Measurements from ENCODE around the gene MRE11.

MRE11 gene

GRCh38 chr11:94504689-94505293 is 11.1 kb upstream of the MRE11 start:
- peak; percentile 44 for DNase-seq (ENCODE audit: low spot score)
- Histone ChIP-seq H3K79me1 (ENCODE audit: low read depth, low read length) (no peaks in the 10 kb centered on the region), H3K4me1 (ENCODE audit: control insufficient read depth in 2 of 2, insufficient read depth in 1 of 2, low read depth in 1 of 2, low read length in 2 of 2) (no peaks in the 10 kb centered on the region), H3K27ac (replicated peaks; ENCODE audit: low read length) (no peak overlapping the region), H3K9me3 (replicated peaks in 1 of 2; ENCODE audit: control insufficient read depth in 2 of 2, insufficient read depth in 1 of 2, low read depth in 1 of 2, low read length in 2 of 2) (no peaks in the 10 kb centered on the region), H3K27me3 (ENCODE audit: control insufficient read depth in 3 of 3, insufficient read depth in 3 of 3, low read depth in 1 of 3, low read length in 3 of 3) (no peaks in the 10 kb centered on the region), H3K14ac (ENCODE audit: low read length) (no peak overlapping the region), H3K36me3 (replicated peaks in 1 of 2; ENCODE audit: control insufficient read depth in 2 of 2, insufficient read depth in 2 of 2, low read length in 2 of 2) (peaks cover 0 to 9% of the 10 kb centered on the region in 2 donors), H2BK120ac (ENCODE audit: low read depth, low read length) (no peak overlapping the region), H2BK5ac (ENCODE audit: low read length) (no peak overlapping the region), H4K8ac (ENCODE audit: low read depth, low read length) (no peak overlapping the region), H3K9ac (ENCODE audit: low read depth, low read length, poor library complexity) (no peak overlapping the region), H4K91ac (ENCODE audit: low read depth, low read length, poor library complexity) (no peak overlapping the region), H3K18ac (ENCODE audit: low read length) (no peak overlapping the region), H2AFZ (ENCODE audit: low read length) (no peak overlapping the region), H3K23ac (ENCODE audit: low read depth, low read length, poor library complexity) (no peak overlapping the region), H3K4me3 (ENCODE audit: low read length in 2 of 2) (no peak overlapping the region), H2AK5ac (ENCODE audit: low read depth, low read length) (no peak overlapping the region), H2BK12ac (ENCODE audit: low read length) (no peak overlapping the region), H3K4me2 (ENCODE audit: insufficient read depth, low read length, poor library complexity, severe bottlenecking) (no peak overlapping the region), H3K4ac (ENCODE audit: low read length) (no peak overlapping the region), H2BK15ac (ENCODE audit: low read length) (no peak overlapping the region)
- no CpG with 5 or more reads among the region's 3 CpGs for WGBS, 2 donors (ENCODE audit: extremely low coverage in 2 of 2, insufficient read length in 2 of 2, insufficient replicate concordance in 1 of 2)

GRCh38 chr11:94501522-94501921 is 7.9 kb upstream of the MRE11 start:
- Histone ChIP-seq H3K14ac (ENCODE audit: low read length) (no peak overlapping the region), H3K79me1 (ENCODE audit: low read depth, low read length) (no peaks in the 10 kb centered on the region), H2AK5ac (ENCODE audit: low read depth, low read length) (no peak overlapping the region), H3K4me1 (ENCODE audit: control insufficient read depth in 2 of 2, insufficient read depth in 1 of 2, low read depth in 1 of 2, low read length in 2 of 2) (no peaks in the 10 kb centered on the region), H3K4ac (ENCODE audit: low read length) (no peak overlapping the region), H3K27ac (replicated peaks; ENCODE audit: low read length) (no peak overlapping the region), H3K4me3 (ENCODE audit: low read length in 2 of 2) (no peak overlapping the region), H3K36me3 (replicated peaks in 1 of 2; ENCODE audit: control insufficient read depth in 2 of 2, insufficient read depth in 2 of 2, low read length in 2 of 2) (peaks cover 5 to 42% of the 10 kb centered on the region in 2 donors), H4K91ac (ENCODE audit: low read depth, low read length, poor library complexity) (no peak overlapping the region), H3K9me3 (replicated peaks in 1 of 2; ENCODE audit: control insufficient read depth in 2 of 2, insufficient read depth in 1 of 2, low read depth in 1 of 2, low read length in 2 of 2) (no peaks in the 10 kb centered on the region), H3K9ac (ENCODE audit: low read depth, low read length, poor library complexity) (no peak overlapping the region), H4K8ac (ENCODE audit: low read depth, low read length) (no peak overlapping the region), H2BK12ac (ENCODE audit: low read length) (no peak overlapping the region), H2AFZ (ENCODE audit: low read length) (no peak overlapping the region), H3K27me3 (ENCODE audit: control insufficient read depth in 3 of 3, insufficient read depth in 3 of 3, low read depth in 1 of 3, low read length in 3 of 3) (no peaks in the 10 kb centered on the region), H2BK15ac (ENCODE audit: low read length) (no peak overlapping the region), H2BK120ac (ENCODE audit: low read depth, low read length) (no peak overlapping the region), H3K18ac (ENCODE audit: low read length) (no peak overlapping the region), H2BK5ac (ENCODE audit: low read length) (no peak overlapping the region), H3K4me2 (ENCODE audit: insufficient read depth, low read length, poor library complexity, severe bottlenecking) (no peak overlapping the region), H3K23ac (ENCODE audit: low read depth, low read length, poor library complexity) (no peak overlapping the region)
- DNase-seq (ENCODE audit: low spot score): no peak
- no CpG with 5 or more reads among the region's 2 CpGs for WGBS, 2 donors (ENCODE audit: extremely low coverage in 2 of 2, insufficient read length in 2 of 2, insufficient replicate concordance in 1 of 2)

- no peak overlapping the region for H3K4me3 ChIP-seq (ENCODE audit: low read length in 2 of 2)
- no peak overlapping the region for H3K23ac ChIP-seq (ENCODE audit: low read depth, low read length, poor library complexity)
- no peak overlapping the region for H2BK120ac ChIP-seq (ENCODE audit: low read depth, low read length)
- H3K79me1 ChIP-seq (ENCODE audit: low read depth, low read length): no peaks in the 10 kb centered on the region
- H2BK12ac ChIP-seq (ENCODE audit: low read length): no peak overlapping the region
- no peak overlapping the region for H3K27ac ChIP-seq (replicated peaks; ENCODE audit: low read length)
- no peak for DNase-seq (ENCODE audit: low spot score)
- peaks cover 5 to 43% of the 10 kb centered on the region in 2 donors for H3K36me3 ChIP-seq (replicated peaks in 1 of 2; ENCODE audit: control insufficient read depth in 2 of 2, insufficient read depth in 2 of 2, low read length in 2 of 2)
- H4K91ac ChIP-seq (ENCODE audit: low read depth, low read length, poor library complexity): no peak overlapping the region
- no peak overlapping the region for H2AK5ac ChIP-seq (ENCODE audit: low read depth, low read length)
- H3K9ac ChIP-seq (ENCODE audit: low read depth, low read length, poor library complexity): no peak overlapping the region
- no peak overlapping the region for H3K18ac ChIP-seq (ENCODE audit: low read length)
- no peak overlapping the region for H3K4ac ChIP-seq (ENCODE audit: low read length)
- H3K4me1 ChIP-seq (ENCODE audit: control insufficient read depth in 2 of 2, insufficient read depth in 1 of 2, low read depth in 1 of 2, low read length in 2 of 2): no peaks in the 10 kb centered on the region
- WGBS, 2 donors (ENCODE audit: extremely low coverage in 2 of 2, insufficient read length in 2 of 2, insufficient replicate concordance in 1 of 2): no CpG with 5 or more reads among the region's 2 CpGs
- H2AFZ ChIP-seq (ENCODE audit: low read length): no peak overlapping the region
- no peak overlapping the region for H2BK5ac ChIP-seq (ENCODE audit: low read length)
- no peak overlapping the region for H3K4me2 ChIP-seq (ENCODE audit: insufficient read depth, low read length, poor library complexity, severe bottlenecking)
- H4K8ac ChIP-seq (ENCODE audit: low read depth, low read length): no peak overlapping the region
- H2BK15ac ChIP-seq (ENCODE audit: low read length): no peak overlapping the region
- H3K14ac ChIP-seq (ENCODE audit: low read length): no peak overlapping the region
- H3K27me3 ChIP-seq (ENCODE audit: control insufficient read depth in 3 of 3, insufficient read depth in 3 of 3, low read depth in 1 of 3, low read length in 3 of 3): no peaks in the 10 kb centered on the region
- H3K9me3 ChIP-seq (replicated peaks in 1 of 2; ENCODE audit: control insufficient read depth in 2 of 2, insufficient read depth in 1 of 2, low read depth in 1 of 2, low read length in 2 of 2): no peaks in the 10 kb centered on the region
Observed at GRCh38 chr11:94500181-94500580, 6.5 kb upstream of the MRE11 start.

- no peak overlapping the region for H2BK15ac ChIP-seq (ENCODE audit: low read length)
- H3K4me1 ChIP-seq (ENCODE audit: control insufficient read depth in 2 of 2, insufficient read depth in 1 of 2, low read depth in 1 of 2, low read length in 2 of 2): peaks cover 0 to 3% of the 10 kb centered on the region in 2 donors
- H2AK5ac ChIP-seq (ENCODE audit: low read depth, low read length): no peak overlapping the region
- H4K91ac ChIP-seq (ENCODE audit: low read depth, low read length, poor library complexity): no peak overlapping the region
- no peak overlapping the region for H3K27ac ChIP-seq (replicated peaks; ENCODE audit: low read length)
- no peaks in the 10 kb centered on the region for H3K9me3 ChIP-seq (replicated peaks in 1 of 2; ENCODE audit: control insufficient read depth in 2 of 2, insufficient read depth in 1 of 2, low read depth in 1 of 2, low read length in 2 of 2)
- no peak overlapping the region for H2BK5ac ChIP-seq (ENCODE audit: low read length)
- H2BK12ac ChIP-seq (ENCODE audit: low read length): no peak overlapping the region
- no peak overlapping the region for H3K14ac ChIP-seq (ENCODE audit: low read length)
- H3K9ac ChIP-seq (ENCODE audit: low read depth, low read length, poor library complexity): peak overlapping the region; percentile 66
- H3K4me2 ChIP-seq (ENCODE audit: insufficient read depth, low read length, poor library complexity, severe bottlenecking): peak overlapping the region; percentile 59
- H3K4me3 ChIP-seq (ENCODE audit: low read length in 2 of 2): peak overlapping the region; percentile 69 to 94
- H2AFZ ChIP-seq (ENCODE audit: low read length): peak overlapping the region; percentile 93
- H3K79me1 ChIP-seq (ENCODE audit: low read depth, low read length): no peaks in the 10 kb centered on the region
- DNase-seq (ENCODE audit: low spot score): no peak
- peak overlapping the region; percentile 20 for H3K18ac ChIP-seq (ENCODE audit: low read length)
- no peak overlapping the region for H3K23ac ChIP-seq (ENCODE audit: low read depth, low read length, poor library complexity)
- no CpG with 5 or more reads among the region's 19 CpGs for WGBS, 2 donors (ENCODE audit: extremely low coverage in 2 of 2, insufficient read length in 2 of 2, insufficient replicate concordance in 1 of 2)
- H3K4ac ChIP-seq (ENCODE audit: low read length): no peak overlapping the region
- H4K8ac ChIP-seq (ENCODE audit: low read depth, low read length): no peak overlapping the region
- no peaks in the 10 kb centered on the region for H3K27me3 ChIP-seq (ENCODE audit: control insufficient read depth in 3 of 3, insufficient read depth in 3 of 3, low read depth in 1 of 3, low read length in 3 of 3)
- no peak overlapping the region for H2BK120ac ChIP-seq (ENCODE audit: low read depth, low read length)
- H3K36me3 ChIP-seq (replicated peaks in 1 of 2; ENCODE audit: control insufficient read depth in 2 of 2, insufficient read depth in 2 of 2, low read length in 2 of 2): peaks cover 8 to 46% of the 10 kb centered on the region in 2 donors
Observed at GRCh38 chr11:94494126-94494680, 559 bp upstream of the MRE11 start.
